H1 (cell line): ENCODE results near the gene LRCH1. TPM values are rescaled to one million over a fixed set of nuclear protein-coding genes. Genes with fewer than 3 reads are reported as not detected.

Source experiments
- CTCF ChIA-PET: fragments of 300-600 bp; sonication (Branson Sonifier 250); formaldehyde crosslinking; loops from one replicate; lab custom pipeline; 2021; ENCODE audit not compliant: partially characterized antibody; lab: Charles Lee
- POLR2A ChIA-PET: fragments of 300-600 bp; sonication (Branson Sonifier 250); formaldehyde crosslinking; loops from one replicate; lab custom pipeline; 2021; ENCODE audit warnings: inconsistent platforms; ENCODE audit not compliant: partially characterized antibody; lab: Charles Lee
- DNase-seq, 2 experiments: peaks; one replicate each; pipeline versions ENCODE4 v3.0.0 to v3.0.0-alpha.2; 2010 to 2022; ENCODE audit warnings: low spot score in 2 of 2, low read depth in 1 of 2, mixed read lengths in 1 of 2
- FAIRE-seq: peaks from 2 replicates; lab custom pipeline; 2011; peaks lifted over from hg19 to GRCh38; lab: Jason Lieb, UNC
- H2AFZ ChIP-seq: 2 replicates; pipeline ENCODE4 v1.8.1; 2012; ENCODE audit warnings: low read length, inconsistent platforms
- H2AK5ac ChIP-seq: 2 replicates; pipeline ENCODE4 v1.6.1; 2013; ENCODE audit warnings: low read depth, low read length
- H2BK120ac ChIP-seq: replicated peaks from 2 replicates; pipeline ENCODE3; 2013; ENCODE audit warnings: low read depth, low read length, inconsistent platforms
- H2BK12ac ChIP-seq: 2 replicates; pipeline ENCODE4 v1.6.1; 2013; ENCODE audit warnings: low read depth, low read length
- H2BK15ac ChIP-seq: 2 replicates; pipeline ENCODE4 v1.6.1; 2013; ENCODE audit warnings: low read length
- H2BK20ac ChIP-seq: 2 replicates; pipeline ENCODE4 v1.6.1; 2013; ENCODE audit warnings: low read length
- H2BK5ac ChIP-seq: 2 replicates; pipeline ENCODE4 v1.6.1; 2013; ENCODE audit warnings: low read depth, low read length
- H3K14ac ChIP-seq: 2 replicates; pipeline ENCODE4 v1.6.1; 2013; ENCODE audit warnings: inconsistent platforms; ENCODE audit not compliant: insufficient read length
- H3K18ac ChIP-seq: 2 replicates; pipeline ENCODE4 v1.6.1; 2013; ENCODE audit warnings: low read length; ENCODE audit errors: extremely low read depth
- H3K23ac ChIP-seq: 2 replicates; pipeline ENCODE4 v1.6.1; 2013; ENCODE audit warnings: inconsistent platforms; ENCODE audit not compliant: insufficient read length
- H3K23me2 ChIP-seq: 2 replicates; pipeline ENCODE4 v1.6.1; 2013; ENCODE audit warnings: low read depth, low read length
- H3K27ac ChIP-seq: 2 replicates; pipeline ENCODE4 v1.6.1; 2011; ENCODE audit warnings: low read depth, low read length, inconsistent platforms
- H3K27me3 ChIP-seq, 4 experiments: replicated peaks in 1 of 4; 1 replicate in 1 of 4; 2 replicates in 3 of 4; pipeline versions ENCODE4 v1.6.1 to v1.8.1; 2011 to 2013; ENCODE audit warnings: low read length in 3 of 4, mild to moderate bottlenecking in 3 of 4, inconsistent platforms in 2 of 4, mixed read lengths in 2 of 4, moderate library complexity in 1 of 4; ENCODE audit not compliant: control insufficient read depth in 3 of 4, insufficient read depth in 3 of 4; ENCODE audit errors: extremely low read depth in 1 of 4
- H3K36me3 ChIP-seq, 4 experiments: 2 replicates each; pipeline versions ENCODE4 v1.6.1 to v1.8.1; 2011 to 2013; ENCODE audit warnings: mild to moderate bottlenecking in 4 of 4, low read length in 3 of 4, moderate library complexity in 2 of 4, control low read depth in 1 of 4, inconsistent platforms in 1 of 4; ENCODE audit not compliant: insufficient read depth in 4 of 4, control insufficient read depth in 2 of 4
- H3K4ac ChIP-seq: replicated peaks from 2 replicates; pipeline ENCODE3; 2013; ENCODE audit warnings: low read length, low read depth, mixed read lengths, inconsistent platforms; ENCODE audit not compliant: insufficient read length
- H3K4me1 ChIP-seq, 4 experiments: replicated peaks in 1 of 4; 1 replicate in 1 of 4; 2 replicates in 3 of 4; pipeline versions ENCODE4 v1.6.1 to v1.8.1; 2011 to 2013; ENCODE audit warnings: low read length in 3 of 4, inconsistent platforms in 2 of 4, mixed read lengths in 1 of 4; ENCODE audit not compliant: insufficient read depth in 4 of 4, control insufficient read depth in 3 of 4
- H3K4me2 ChIP-seq, 2 experiments: 2 replicates each; pipeline versions ENCODE4 v1.6.1 to v1.8.1; 2011 to 2013; ENCODE audit warnings: low read depth in 2 of 2, low read length in 2 of 2, control low read depth in 1 of 2, inconsistent platforms in 1 of 2, mild to moderate bottlenecking in 1 of 2; ENCODE audit not compliant: insufficient read depth in 1 of 2
- H3K4me3 ChIP-seq, 4 experiments: fragments of 200-600, 300-600 bp in 1 of 4; sonication (generic), shearing (Covaris generic), sonication (Bioruptor Twin) in 1 of 4; 2 replicates each; pipeline versions ENCODE4 v1.5.1 to v1.8.1; 2011 to 2016; ENCODE audit warnings: low read length in 4 of 4, low read depth in 3 of 4, control low read depth in 2 of 4, inconsistent platforms in 2 of 4, mild to moderate bottlenecking in 2 of 4, mixed read lengths in 1 of 4, moderate library complexity in 1 of 4; ENCODE audit not compliant: insufficient read depth in 2 of 4; ENCODE audit errors: extremely low read depth in 1 of 4
- H3K56ac ChIP-seq: replicated peaks from 2 replicates; pipeline ENCODE3; 2013; ENCODE audit warnings: low read depth, mild to moderate bottlenecking, mixed read lengths, low read length, inconsistent platforms; ENCODE audit not compliant: insufficient read length
- H3K79me1 ChIP-seq: 2 replicates; pipeline ENCODE4 v1.6.1; 2013; ENCODE audit warnings: low read depth, low read length, control low read depth
- H3K79me2 ChIP-seq, 2 experiments: 2 replicates each; pipeline versions ENCODE4 v1.6.1 to v1.8.1; 2012 to 2013; ENCODE audit warnings: low read length in 2 of 2, mild to moderate bottlenecking in 2 of 2, inconsistent platforms in 1 of 2; ENCODE audit not compliant: insufficient read depth in 2 of 2, control insufficient read depth in 1 of 2
- H3K9ac ChIP-seq, 4 experiments: replicated peaks in 1 of 4; 1 replicate in 1 of 4; 2 replicates in 3 of 4; pipeline versions ENCODE4 v1.6.1 to v1.8.1; 2011 to 2013; ENCODE audit warnings: low read depth in 3 of 4, low read length in 3 of 4, control low read depth in 2 of 4, mild to moderate bottlenecking in 2 of 4, moderate library complexity in 2 of 4, inconsistent platforms in 1 of 4; ENCODE audit errors: extremely low read depth in 1 of 4
- H3K9me3 ChIP-seq, 2 experiments: 2 replicates each; pipeline versions ENCODE4 v1.6.1 to v1.8.1; 2012 to 2013; ENCODE audit warnings: mild to moderate bottlenecking in 2 of 2, moderate library complexity in 2 of 2, control low read depth in 1 of 2, inconsistent platforms in 1 of 2, low read depth in 1 of 2, low read length in 1 of 2, mixed read lengths in 1 of 2; ENCODE audit not compliant: insufficient read depth in 2 of 2
- H4K20me1 ChIP-seq, 2 experiments: replicated peaks in 1 of 2; 2 replicates each; pipeline versions ENCODE3 to v1.8.1; 2011 to 2013; ENCODE audit warnings: inconsistent platforms in 2 of 2, low read length in 2 of 2, mild to moderate bottlenecking in 1 of 2; ENCODE audit not compliant: insufficient read depth in 2 of 2, control insufficient read depth in 1 of 2
- H4K5ac ChIP-seq: 2 replicates; pipeline ENCODE4 v1.6.1; 2013; ENCODE audit warnings: low read length, low read depth, mixed read lengths, inconsistent platforms; ENCODE audit not compliant: insufficient read length
- H4K8ac ChIP-seq: 2 replicates; pipeline ENCODE4 v1.8.0; 2013; ENCODE audit warnings: mild to moderate bottlenecking, moderate library complexity, low read length, inconsistent platforms; ENCODE audit not compliant: insufficient read depth; ENCODE audit errors: extremely low read depth
- H4K91ac ChIP-seq: replicated peaks from 2 replicates; pipeline ENCODE3; 2013; ENCODE audit warnings: low read length, mixed read lengths, inconsistent platforms; ENCODE audit not compliant: insufficient read length
- NRF1 ChIP-seq: IDR thresholded peaks from 2 replicates; pipeline ENCODE4 v1.6.1; 2011; ENCODE audit warnings: mild to moderate bottlenecking, low read depth, low read length, improper control_type of control experiment
- WGBS, 2 experiments: shearing (Covaris generic) in 1 of 2; methylation state at CpG; one replicate each; pipeline versions ENCODE4 v1.1.6 to v1.1.7; 2013 to 2015; ENCODE audit warnings: low lambda C conversion rate in 2 of 2, mixed read lengths in 2 of 2, inconsistent platforms in 1 of 2, low coverage in 1 of 2, missing lambda C conversion rate in 1 of 2; ENCODE audit not compliant: insufficient replicate concordance in 2 of 2, insufficient coverage in 1 of 2, insufficient read length in 1 of 2; ENCODE audit errors: extremely low coverage in 1 of 2, missing lambda C conversion rate in 1 of 2; 5-methylcytosine and 5-hydroxymethylcytosine counted together
- polyA plus RNA-seq, 7 experiments: library from polyadenylated mRNA; depleted of rRNA in 3 of 7; stranded (reverse) in 5 of 7; unstranded in 2 of 7; fragments of >200 nt in 5 of 7; fragments of 200-250 nt in 2 of 7; gene quantifications; 1 replicate in 5 of 7; 2 replicates in 1 of 7; 4 replicates in 1 of 7; pipeline versions ENCODE4 v1.2.1 to v1.2.3, GENCODE V29; 2011 to 2013; ENCODE audit warnings: missing spikeins in 2 of 7, mixed read lengths in 2 of 7
- total RNA-seq: library from RNA; stranded (reverse); fragmentation: NEBNext Ultra II Directional; extraction: Animal tissue kit (Norgen Biotek cat#: 25700); gene quantifications from 2 replicates; pipeline ENCODE4 v1.2.1, GENCODE V29; 2021

The LRCH1 gene
- total and polyA plus RNA-seq, 2 of the 8 experiments (the other 6 are each of a cell fraction or from before 2014, with no cell fraction given): 3.0 to 10.1 TPM

DNA sequence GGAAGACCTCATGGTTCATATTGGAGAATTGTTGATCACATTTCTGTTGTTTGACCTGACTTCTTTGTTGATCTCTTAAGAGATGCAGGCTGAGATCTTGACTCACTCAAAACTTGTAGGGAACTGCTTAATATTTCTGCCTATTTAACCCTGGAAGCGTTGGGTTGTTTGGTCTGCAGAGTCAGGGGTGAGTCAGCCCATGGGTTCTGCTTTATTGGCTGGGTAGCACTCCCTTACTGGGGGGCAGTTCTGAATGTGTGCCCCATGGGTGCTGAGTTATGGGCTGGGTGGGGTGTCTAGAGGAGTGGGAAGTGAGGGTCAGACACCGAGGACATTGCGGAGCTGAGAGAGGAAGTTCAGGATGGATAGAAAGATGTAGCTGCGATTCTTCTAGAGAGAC, 87.9 kb downstream of the LRCH1 start:
- H2AFZ ChIP-seq: no peak overlapping the region

More for the DNA sequence above, 87.9 kb downstream of the LRCH1 start:
- Histone ChIP-seq H4K5ac (no peak overlapping the region), H3K9ac (no peak overlapping the region), H3K4me2 (no peak overlapping the region), H3K4me1 (peaks cover 0 to 4% (median 1%) of the 10 kb centered on the region in 4 experiments; a peak in 2 of 7 replicates), H4K8ac (no peak overlapping the region), H2BK12ac (no peak overlapping the region), H2BK15ac (no peak overlapping the region), H2BK5ac (no peak overlapping the region), H3K4me3 (no peak overlapping the region), H4K20me1 (peaks cover 0 to 3% of the 10 kb centered on the region in 2 experiments), H3K27ac (no peak overlapping the region), H4K91ac (no peak overlapping the region), H3K56ac (no peak overlapping the region), H3K36me3 (no peaks in the 10 kb centered on the region), H3K79me2 (peaks cover 0 to 4% of the 10 kb centered on the region in 2 experiments; a peak in 2 of 4 replicates), H2BK120ac (no peak overlapping the region), H2BK20ac (no peak overlapping the region), H2AK5ac (no peak overlapping the region), H3K18ac (no peak overlapping the region), H3K79me1 (peaks cover 3% of the 10 kb centered on the region), H3K4ac (no peak overlapping the region), H3K23me2 (no peaks in the 10 kb centered on the region), H3K23ac (no peak overlapping the region), H3K27me3 (no peaks in the 10 kb centered on the region), H3K14ac (no peak overlapping the region), H3K9me3 (no peaks in the 10 kb centered on the region)
- CTCF ChIA-PET: interaction anchor here (0.9 to 2.3 kb wide), 4 partner anchors 11 to 80 kb away, joined by 3 to 14 read pairs (median 4); no protein-coding TSS in a partner anchor
- DNase-seq: no peak
- POLR2A ChIA-PET: no interaction called here
- 91% methylated on average over 3 of the region's 4 CpGs; no CpG with 5 or more reads in 1 of the 2 experiments for WGBS, 2 experiments
- no peak for FAIRE-seq
- no peak for TF ChIP-seq NRF1
